Stimulated activated naive CD4-positive, alpha-beta T cell treated with Interleukin-2 at 50 U/mL for 16 hours (primary cell): ENCODE data around the gene PANK4.

ENCODE experiments used
- DNase-seq: peaks from one replicate; lab custom pipeline; 2025; lab: John Stamatoyannopoulos, UW

The PANK4 gene

GRCh38 chr1:2544875-2545640, 18.7 kb upstream of the PANK4 start:
- DNase-seq, result no peak

GRCh38 chr1:2544093-2544874, 17.9 kb upstream of the PANK4 start:
- DNase-seq, result no peak

GRCh38 chr1:2543543-2544092, 17.2 kb upstream of the PANK4 start:
- no peak for DNase-seq

GRCh38 chr1:2542246-2542915, 16.0 kb upstream of the PANK4 start:
- no peak for DNase-seq

GRCh38 chr1:2541619-2542245, 15.3 kb upstream of the PANK4 start:
- no peak for DNase-seq

GRCh38 chr1:2540816-2541492, 14.6 kb upstream of the PANK4 start:
- no peak for DNase-seq

- no peak for DNase-seq
Measured at GRCh38 chr1:2539312-2539907, 13.0 kb upstream of the PANK4 start.

GRCh38 chr1:2538872-2539271, 12.5 kb upstream of the PANK4 start:
- no peak for DNase-seq

- no peak for DNase-seq
Measured at GRCh38 chr1:2538376-2538775, 12.0 kb upstream of the PANK4 start.

- DNase-seq, result no peak
Measured at GRCh38 chr1:2537784-2538115, 11.4 kb upstream of the PANK4 start.

- DNase-seq, result no peak
Measured at GRCh38 chr1:2535981-2536380, 9.6 kb upstream of the PANK4 start.

GRCh38 chr1:2535455-2535854, 9.1 kb upstream of the PANK4 start:
- DNase-seq, result no peak

- DNase-seq, result no peak
Measured at GRCh38 chr1:2534687-2535441, 8.5 kb upstream of the PANK4 start.

GRCh38 chr1:2534315-2534686, 7.9 kb upstream of the PANK4 start:
- DNase-seq, result no peak

GRCh38 chr1:2533365-2533764, 7.0 kb upstream of the PANK4 start:
- DNase-seq, result no peak

GRCh38 chr1:2532485-2533160, 6.2 kb upstream of the PANK4 start:
- DNase-seq, result no peak

GRCh38 chr1:2530513-2531361, 4.3 kb upstream of the PANK4 start:
- no peak for DNase-seq

GRCh38 chr1:2529784-2530512, 3.6 kb upstream of the PANK4 start, which contains the start of gene HES5:
HES5 (minus strand) TSS chr1:2530263; CDS start chr1:2530164, 99 bp downstream.
- no peak for DNase-seq
